T-helper 2 cell treated with Interferon-gamma antibody and Interleukin-4, amounts not matched to agents 100 ng/mL and 5 ng/mL, for 36 hours (primary cell): Measurements from ENCODE around the gene RYR3. TPM values are rescaled to one million over a fixed set of nuclear protein-coding genes. Genes with fewer than 3 reads are reported as not detected.

ENCODE experiments used
- intact Hi-C: fragments of 100-400 bp; cut with micrococcal nuclease; formaldehyde crosslinking; loops from one replicate; pipeline ENCODE4 v1.15.1; 2023
- total RNA-seq: library from RNA; stranded (reverse); gene quantifications from 2 replicates; pipeline ENCODE4 v1.2.3, GENCODE V29; 2022

RYR3 gene
- total RNA-seq, 1 donor from 2014 or later, result not detected

GRCh38 chr15:33753012-33753411 is 442.2 kb downstream of the RYR3 start:
- intact Hi-C loops, result no loop called here

- intact Hi-C loops, result no loop called here
Observed at GRCh38 chr15:33754242-33754641, 443.5 kb downstream of the RYR3 start.

GRCh38 chr15:33756961-33757360 is 446.2 kb downstream of the RYR3 start:
- intact Hi-C loops, result no loop called here

GRCh38 chr15:33757516-33758232 is 446.9 kb downstream of the RYR3 start:
- intact Hi-C loops, result no loop called here

DNA sequence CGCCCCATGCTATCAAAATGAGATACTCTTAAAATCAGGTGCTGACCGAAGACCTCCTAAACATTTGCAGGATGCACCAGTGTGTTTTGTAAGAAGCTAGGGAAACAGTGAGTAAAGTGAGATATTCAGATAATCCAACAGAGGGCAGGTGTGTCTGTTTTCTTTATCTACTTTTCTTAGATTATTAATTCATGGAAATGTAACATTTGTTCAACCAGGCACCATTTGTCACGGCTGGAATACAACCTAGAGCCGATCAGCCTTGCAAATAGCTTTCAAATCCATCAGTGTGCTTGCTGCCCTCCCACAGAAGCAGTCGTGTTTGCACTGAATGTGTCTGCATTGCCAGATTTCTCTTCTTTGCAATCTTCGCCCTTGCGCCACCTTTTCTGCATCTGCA is 455.6 kb downstream of the RYR3 start:
- intact Hi-C loops, result no loop called here

GRCh38 chr15:33768670-33769190 is 458.0 kb downstream of the RYR3 start:
- intact Hi-C loops, result no loop called here

DNA sequence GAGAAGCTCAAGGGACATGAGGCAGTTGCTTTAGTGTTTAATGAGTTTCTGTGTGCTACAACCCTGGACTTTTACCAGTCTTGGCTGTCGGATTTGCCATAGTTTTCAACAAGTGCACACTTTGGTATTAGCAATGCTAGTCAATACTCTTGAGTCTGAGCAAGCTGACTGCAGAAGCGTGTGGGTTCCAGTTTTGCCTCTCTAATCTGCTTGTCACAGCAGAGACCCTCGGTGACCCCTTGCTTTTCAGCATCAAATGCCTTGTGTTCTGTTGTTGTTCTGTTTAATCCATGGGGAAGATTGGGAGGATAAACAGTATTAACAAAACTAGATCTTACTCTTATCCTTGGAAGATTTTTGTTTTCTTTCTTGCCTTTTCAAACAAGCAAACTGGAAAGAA is 463.2 kb downstream of the RYR3 start:
- intact Hi-C loops, result no loop called here

- intact Hi-C loops, result no loop called here
Observed at GRCh38 chr15:33778852-33779251, 468.1 kb downstream of the RYR3 start.

GRCh38 chr15:33780011-33780768 is 469.4 kb downstream of the RYR3 start:
- intact Hi-C loops, result no loop called here

DNA sequence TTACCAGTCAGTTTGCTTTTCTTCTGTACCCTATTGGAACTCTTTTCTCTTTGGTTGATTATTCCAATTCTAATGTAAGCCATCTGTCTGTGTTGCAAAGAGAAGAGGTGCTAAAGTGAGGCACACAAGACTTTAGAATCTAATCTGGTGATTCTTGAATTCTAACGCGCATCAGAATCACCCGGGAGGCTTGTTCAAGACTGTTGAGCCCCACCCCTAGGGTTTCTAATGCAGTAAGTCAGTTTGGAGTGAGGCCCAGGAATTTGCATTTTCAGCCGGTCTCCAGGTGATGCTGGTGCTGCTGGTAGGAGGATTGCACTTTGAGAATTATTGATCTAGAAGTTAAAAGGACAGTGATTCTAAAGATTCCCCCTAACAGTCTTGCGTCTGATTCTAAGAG is 472.2 kb downstream of the RYR3 start:
- intact Hi-C loops, result no loop called here

DNA sequence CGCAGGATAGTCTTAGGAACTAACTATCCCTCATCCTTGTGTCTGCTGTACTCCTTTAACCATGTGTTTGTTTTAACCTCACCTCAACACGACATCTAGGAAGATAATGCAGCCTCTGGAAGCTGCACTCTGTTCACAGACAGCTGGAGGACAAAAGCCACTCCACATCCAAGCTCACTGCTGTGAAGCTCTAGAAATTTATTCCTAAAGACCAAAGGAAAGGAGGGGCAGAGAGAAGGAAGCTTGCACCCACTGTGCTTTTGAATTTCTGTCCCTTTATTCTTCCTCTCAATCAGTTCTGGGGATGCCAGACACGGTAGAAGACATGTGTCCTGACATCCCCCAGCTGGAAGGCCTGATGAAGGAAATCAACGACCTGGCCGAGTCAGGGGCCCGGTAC is 474.6 kb downstream of the RYR3 start:
- intact Hi-C loops, result no loop called here

DNA sequence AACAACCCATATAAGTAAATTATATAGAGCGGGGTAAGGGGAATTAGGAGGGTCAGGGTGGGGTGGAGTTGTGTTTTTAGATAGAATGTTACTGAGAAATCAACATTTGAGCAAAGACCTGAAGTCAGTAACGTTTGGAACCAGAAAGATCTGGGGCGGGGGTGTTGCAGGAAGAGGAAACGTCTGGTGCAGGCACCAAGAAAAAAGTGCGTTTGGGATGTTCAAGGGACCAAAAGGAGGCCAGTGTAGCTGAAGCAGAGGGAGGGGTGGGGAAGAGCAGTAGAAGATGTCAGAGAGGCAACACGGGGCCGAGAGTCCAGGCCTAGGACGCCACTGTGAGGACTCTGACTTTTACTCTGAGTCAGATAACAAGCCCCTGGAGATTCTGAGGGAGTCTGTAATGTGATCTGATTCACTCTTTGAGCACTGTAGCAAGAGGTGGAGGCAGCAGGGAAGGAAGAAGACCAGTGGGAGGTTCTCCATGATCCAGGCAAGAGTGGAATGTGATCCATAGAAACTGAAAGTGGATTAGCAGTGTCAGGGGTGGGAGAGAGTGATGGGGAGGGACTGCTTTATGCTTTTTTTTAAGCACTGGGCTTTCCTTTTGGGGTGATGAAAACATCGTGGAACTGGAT is 478.3 kb downstream of the RYR3 start:
- intact Hi-C loops, result no loop called here

DNA sequence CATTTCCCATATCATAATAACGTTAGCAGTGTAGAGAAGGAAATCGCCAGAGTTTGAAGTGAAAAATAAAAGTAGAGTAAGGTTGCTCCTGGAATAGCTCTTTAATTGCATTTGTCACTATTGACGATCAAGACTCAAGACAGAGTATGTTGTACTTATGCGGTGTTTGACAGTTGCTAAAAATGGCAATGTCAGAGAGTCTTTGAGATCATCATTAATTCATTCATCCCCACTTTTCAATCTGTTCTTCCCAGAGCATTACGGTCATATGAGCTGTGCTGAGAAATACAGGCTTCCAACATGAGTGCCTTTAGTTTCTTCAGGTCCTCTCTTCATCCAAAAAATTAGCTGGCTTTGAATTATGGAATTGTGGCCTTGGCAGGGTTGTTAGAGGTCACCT is 483.7 kb downstream of the RYR3 start:
- intact Hi-C loops, result no loop called here

DNA sequence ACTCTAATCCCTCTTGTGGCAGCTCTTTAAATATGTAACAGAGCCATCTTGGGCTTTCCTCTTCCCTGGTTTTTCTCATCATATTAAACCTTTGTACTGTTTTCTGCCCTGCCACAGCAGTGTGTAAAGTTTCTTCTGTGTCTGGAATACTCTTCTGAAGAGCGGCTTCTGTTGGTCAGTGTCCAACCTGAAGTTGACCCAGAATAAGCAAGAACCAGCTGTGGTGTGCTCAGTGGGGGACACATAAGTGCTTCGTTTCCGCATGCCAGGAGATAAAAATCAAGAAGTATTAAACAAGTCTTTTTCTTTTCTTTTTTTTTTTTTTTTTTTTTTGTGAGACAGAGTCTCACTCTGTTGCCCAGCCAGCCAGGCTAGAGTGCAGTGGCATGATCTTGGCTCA is 484.3 kb downstream of the RYR3 start:
- intact Hi-C loops, result no loop called here

DNA sequence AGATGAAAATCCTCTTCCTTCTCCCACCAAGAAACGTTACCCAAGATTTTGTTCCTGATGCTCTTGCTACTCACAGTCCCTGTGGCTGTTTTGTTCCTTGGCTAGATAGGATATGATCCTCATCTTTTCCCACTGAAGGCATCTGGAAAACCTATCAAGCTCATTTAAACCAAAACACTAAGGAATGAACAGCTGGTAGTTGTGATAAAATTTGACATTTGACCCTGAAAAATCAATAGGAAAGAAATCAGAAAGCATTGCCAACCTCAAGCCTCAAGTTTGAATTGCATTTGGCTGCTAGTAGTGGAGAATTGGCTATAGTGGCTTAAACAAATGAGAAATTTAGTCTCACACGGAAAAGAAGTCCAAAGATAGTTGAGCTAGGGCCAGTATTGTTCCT is 486.9 kb downstream of the RYR3 start:
- intact Hi-C loops, result no loop called here

- intact Hi-C loops, result no loop called here
Observed at GRCh38 chr15:33801954-33802353, 491.2 kb downstream of the RYR3 start.

DNA sequence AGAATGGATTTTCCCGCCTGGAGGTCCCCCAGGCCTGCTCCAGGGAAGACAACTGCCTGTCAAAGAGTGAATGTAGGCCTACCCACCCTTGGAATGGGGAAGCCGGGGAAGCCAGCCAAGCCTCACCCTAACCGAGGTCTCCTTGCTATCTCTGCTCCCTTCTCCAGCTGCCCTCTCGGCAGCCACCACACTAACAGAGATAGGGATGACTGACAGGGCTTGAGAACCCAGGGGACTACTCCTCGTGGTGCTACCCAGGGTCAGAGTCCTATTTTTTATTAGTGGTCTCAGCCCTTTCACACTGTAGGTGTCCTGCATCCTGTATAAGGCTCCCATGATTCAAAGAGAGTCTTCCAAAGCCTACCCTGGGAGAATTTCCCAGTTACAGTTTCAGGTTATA is 496.9 kb downstream of the RYR3 start:
- intact Hi-C loops, result no loop called here

- intact Hi-C loops, result no loop called here
Observed at GRCh38 chr15:33808720-33809457, 498.1 kb downstream of the RYR3 start.

GRCh38 chr15:33810073-33810595 is 499.4 kb downstream of the RYR3 start:
- intact Hi-C loops, result no loop called here

DNA sequence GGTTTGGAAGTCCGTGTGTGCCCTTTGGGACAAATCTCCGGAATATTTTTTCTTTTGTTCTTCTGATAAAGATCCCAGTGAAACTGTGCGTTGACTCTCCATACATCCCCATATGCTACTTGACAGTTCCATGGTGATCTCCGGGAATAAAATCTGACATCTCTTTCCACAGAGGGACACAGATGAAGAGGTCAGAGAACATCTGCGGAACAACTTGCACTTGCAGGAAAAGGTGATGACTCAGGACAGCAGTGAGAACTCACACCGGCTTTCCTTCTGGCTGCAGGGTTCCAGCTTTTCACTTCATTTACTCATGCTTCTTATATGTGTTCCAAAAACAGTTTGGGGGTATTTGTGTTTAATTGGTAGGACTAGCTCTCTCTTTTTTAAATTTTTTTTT is 500.0 kb downstream of the RYR3 start:
- intact Hi-C loops, result no loop called here

DNA sequence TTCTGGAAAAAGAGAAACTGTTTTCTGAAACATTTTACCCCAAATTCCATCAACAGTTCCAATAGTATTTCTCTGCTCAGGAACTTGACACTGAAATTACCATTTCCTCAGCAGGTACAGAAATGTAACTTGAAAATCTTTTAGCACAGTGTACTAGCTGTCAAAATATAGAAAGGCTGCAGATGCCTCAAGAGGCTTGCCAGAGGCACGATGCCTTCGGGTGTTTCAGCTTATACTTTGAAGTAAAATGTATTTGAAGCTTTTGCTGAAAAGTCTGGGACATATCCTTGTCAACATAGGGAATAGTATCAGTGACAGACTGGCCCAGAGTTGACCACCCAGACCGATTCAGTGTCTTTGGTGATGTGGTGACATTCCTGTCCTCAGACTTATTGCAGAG is 503.1 kb downstream of the RYR3 start:
- intact Hi-C loops, result no loop called here
